AG09309 (cell line): ENCODE data around the gene TAF13.
A peak's percentile ranks its signal among the peaks of the same experiment; 100 is the strongest.

Source experiments
- DNase-seq: peaks from one replicate; pipeline ENCODE4 v3.0.0-alpha.2; 2010; ENCODE audit warnings: low read depth
- H3K4me3 ChIP-seq: 2 replicates; pipeline ENCODE4 v1.5.1; 2011; ENCODE audit warnings: mild to moderate bottlenecking, low read depth, low read length, moderate library complexity; ENCODE audit not compliant: control insufficient read depth
- CTCF ChIP-seq: IDR thresholded peaks from 2 replicates; pipeline ENCODE4 v1.5.1; 2011; ENCODE audit warnings: mild to moderate bottlenecking, low read depth, low read length, inconsistent platforms; ENCODE audit not compliant: insufficient read depth, control insufficient read depth; ENCODE audit errors: missing control alignments

Gene TAF13

GRCh38 chr1:109094377-109094803 lies 18.6 kb upstream of the TAF13 start:
- H3K4me3 ChIP-seq = no peak overlapping the region
- TF ChIP-seq CTCF = no peak
- DNase-seq = no peak

DNA sequence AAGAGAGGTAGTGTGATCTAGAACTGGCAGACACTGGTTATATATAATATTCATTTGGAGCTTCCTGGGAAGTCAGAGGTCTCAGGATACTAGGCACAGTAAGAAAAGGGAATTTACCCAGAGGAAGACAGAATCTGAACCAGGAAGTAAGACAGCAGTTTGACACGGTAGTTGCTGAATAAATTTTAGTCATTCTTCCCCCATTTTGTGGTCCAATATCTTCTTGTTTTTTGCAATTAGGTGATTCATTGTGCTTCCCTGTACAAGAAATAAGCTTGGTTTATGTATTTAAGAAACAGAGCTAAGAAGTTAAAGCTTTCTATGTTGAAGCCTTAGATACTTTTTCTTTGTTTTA lies 16.0 kb upstream of the TAF13 start:
- DNase-seq = no peak
- no peak for TF ChIP-seq CTCF
- peak overlapping the region; percentile 78 for H3K4me3 ChIP-seq

- peak overlapping the region; percentile 78 for H3K4me3 ChIP-seq
- DNase-seq = no peak
- TF ChIP-seq CTCF = no peak
Measured at GRCh38 chr1:109091078-109091838, 15.5 kb upstream of the TAF13 start.

- H3K4me3 ChIP-seq = peak within 1 kb of the TSS; percentile 78
- peak; percentile 83 for DNase-seq
- no peak for TF ChIP-seq CTCF
Measured at GRCh38 chr1:109090196-109091077, 14.6 kb upstream of the TAF13 start, which contains the start of gene TMEM167B. Gene TMEM167B (plus strand): TSS chr1:109090764. CDS start chr1:109090873, 109 bp downstream.

DNA sequence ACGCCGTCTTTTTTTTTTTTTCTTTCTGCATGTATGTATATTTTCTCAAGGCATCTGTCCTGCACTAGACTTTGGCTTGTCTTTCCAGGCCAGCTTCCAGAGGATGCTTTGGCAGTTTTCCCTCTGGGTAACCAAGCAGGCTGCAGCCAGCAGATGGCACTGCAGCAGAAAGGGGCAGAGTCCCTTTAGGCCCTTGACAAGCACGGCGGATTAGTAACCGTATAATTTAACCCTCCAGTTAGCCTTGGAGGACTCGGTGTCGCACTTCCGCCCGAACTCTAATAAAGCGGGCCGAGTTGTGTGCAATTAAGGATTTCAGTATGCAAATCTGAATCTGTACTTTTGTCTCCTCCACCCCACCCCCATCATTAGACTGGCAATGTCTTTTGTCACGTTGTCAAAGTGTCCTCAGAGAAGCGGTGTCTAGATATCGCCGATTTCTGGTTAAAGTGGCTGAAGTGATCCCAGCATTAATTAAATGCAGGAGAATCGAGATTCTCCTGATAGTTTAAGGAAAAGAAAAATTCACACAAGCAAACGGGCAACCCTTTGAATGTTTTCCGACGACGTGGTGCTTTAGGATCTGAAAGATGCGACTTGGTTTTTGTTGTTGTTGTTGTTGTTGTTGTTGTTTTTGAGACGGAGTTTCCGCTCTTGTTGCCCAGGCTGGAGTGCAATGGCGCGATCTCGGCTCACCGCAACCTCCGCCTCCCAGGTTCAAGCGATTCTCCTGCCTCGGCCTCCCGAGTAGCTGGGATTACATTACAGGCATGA lies 13.6 kb upstream of the TAF13 start:
- TF ChIP-seq CTCF = peak; percentile 62
- H3K4me3 ChIP-seq = no peak overlapping the region
- DNase-seq = no peak
